Smooth muscle cell (in vitro differentiated cells): ENCODE measurements around the gene NT5M. TPM values are rescaled to one million over a fixed set of nuclear protein-coding genes. Genes with fewer than 3 reads are reported as not detected.
A peak's percentile ranks its signal among the peaks of the same experiment; 100 is the strongest.
"Not testable (repeated sequence)": the region's sequence is repeated elsewhere in the genome, so short reads cannot be mapped to it uniquely, and the experiment has no call there.

ENCODE experiments used
- DNase-seq: peaks from one replicate; lab custom pipeline; 2025; ENCODE audit not compliant: unreplicated experiment; lab: John Stamatoyannopoulos, UW
- H2AFZ ChIP-seq: fragments of 200-600 bp; sonication (generic); 2 replicates; pipeline ENCODE4 v1.6.0; 2016; ENCODE audit warnings: antibody characterized with exemption, low read depth, mild to moderate bottlenecking
- H3F3A ChIP-seq: fragments of 200-600 bp; sonication (generic); 2 replicates; pipeline ENCODE4 v1.6.0; 2017; ENCODE audit warnings: antibody characterized with exemption, low read depth
- H3K27ac ChIP-seq: fragments of 200-600 bp; sonication (generic); 2 replicates; pipeline ENCODE4 v1.5.1; 2016; ENCODE audit warnings: low read depth, mild to moderate bottlenecking
- H3K27me3 ChIP-seq: fragments of 200-600 bp; sonication (generic); 2 replicates; pipeline ENCODE4 v1.6.1; 2016; ENCODE audit warnings: low read depth, mild to moderate bottlenecking
- H3K36me3 ChIP-seq: fragments of 200-600 bp; sonication (generic); 2 replicates; pipeline ENCODE4 v1.5.1; 2016; ENCODE audit warnings: low read depth
- H3K4me1 ChIP-seq: fragments of 200-600 bp; sonication (generic); 2 replicates; pipeline ENCODE4 v1.5.1; 2016; ENCODE audit warnings: low read depth
- H3K4me2 ChIP-seq: fragments of 200-600 bp; sonication (generic); 2 replicates; pipeline ENCODE4 v1.6.0; 2016; ENCODE audit warnings: mild to moderate bottlenecking
- H3K4me3 ChIP-seq: fragments of 200-600 bp; sonication (generic); 2 replicates; pipeline ENCODE4 v1.5.1; 2016; ENCODE audit warnings: mild to moderate bottlenecking
- H3K79me2 ChIP-seq: fragments of 200-600 bp; sonication (generic); 2 replicates; pipeline ENCODE4 v1.6.0; 2016; ENCODE audit warnings: low read depth, mild to moderate bottlenecking
- H3K9ac ChIP-seq: fragments of 200-600 bp; sonication (generic); 2 replicates; pipeline ENCODE4 v1.6.0; 2016; ENCODE audit warnings: low read depth
- H3K9me3 ChIP-seq: fragments of 200-600 bp; sonication (generic); replicated peaks from 2 replicates; pipeline ENCODE4 v1.5.1; 2016; ENCODE audit warnings: low read depth
- H4K20me1 ChIP-seq: fragments of 200-600 bp; sonication (generic); 2 replicates; pipeline ENCODE4 v1.6.0; 2016; ENCODE audit warnings: low read depth
- CTCF ChIP-seq: fragments of 200-600 bp; sonication (generic); IDR thresholded peaks from 2 replicates; pipeline ENCODE4 v1.5.1; 2017; ENCODE audit warnings: borderline replicate concordance, mild to moderate bottlenecking, antibody characterized with exemption; ENCODE audit not compliant: insufficient read depth, poor library complexity, severe bottlenecking
- WGBS: methylation state at CpG from one replicate; pipeline ENCODE4 v1.1.7; 2016; ENCODE audit warnings: low lambda C conversion rate; 5-methylcytosine and 5-hydroxymethylcytosine counted together
- polyA plus RNA-seq: library from polyadenylated mRNA; unstranded; fragments of >200 nt; fragmentation: Nextera tagmentation; extraction: Ambion mirVana; gene quantifications from 2 replicates; pipeline ENCODE4 v1.2.1, GENCODE V29; 2016
- total RNA-seq: library from RNA; depleted of rRNA; stranded (reverse); fragments of >200 nt; gene quantifications from 2 replicates; pipeline ENCODE4 v1.2.3, GENCODE V29; 2014

NT5M gene
- total RNA-seq, result 2.5 and 4.5 TPM in 2 replicates
- polyA plus RNA-seq, result 6.1 and 7.5 TPM in 2 replicates

- H3K4me3 ChIP-seq, result peak within 1 kb of the TSS; percentile 59
- WGBS, result 4% methylated on average over 29 of the region's 107 CpGs
- H3K4me1 ChIP-seq, result no peaks in the 10 kb centered on the region
- H3K9ac ChIP-seq, result no peak within 1 kb of the TSS
- peak within 1 kb of the TSS; percentile 100 for H3K4me2 ChIP-seq
- peaks cover 5% of the 10 kb centered on the region for H3F3A ChIP-seq
- peak; percentile 40 for DNase-seq
- H2AFZ ChIP-seq, result peak within 1 kb of the TSS; percentile 89
- H3K27me3 ChIP-seq, result no peaks in the 10 kb centered on the region
- no peak within 1 kb of the TSS for H3K27ac ChIP-seq
- H4K20me1 ChIP-seq, result no peaks in the 10 kb centered on the region
- TF ChIP-seq CTCF, result no peak
- H3K36me3 ChIP-seq, result no peaks in the 10 kb centered on the region
- H3K79me2 ChIP-seq, result no peaks in the 10 kb centered on the region
- H3K9me3 ChIP-seq, result no peaks in the 10 kb centered on the region
Measured at GRCh38 chr17:17303010-17303846, at the start of gene NT5M. NT5M (plus strand) TSS chr17:17303373; CDS start chr17:17303551, 178 bp downstream.

- Histone ChIP-seq H3K9me3 (no peaks in the 10 kb centered on the region), H3F3A (no peaks in the 10 kb centered on the region), H3K4me3 (no peak overlapping the region), H3K36me3 (peaks cover 6% of the 10 kb centered on the region), H4K20me1 (no peaks in the 10 kb centered on the region), H3K9ac (no peak overlapping the region), H3K27ac (no peak overlapping the region), H3K79me2 (no peaks in the 10 kb centered on the region), H3K4me1 (no peaks in the 10 kb centered on the region), H2AFZ (no peak overlapping the region), H3K4me2 (no peak overlapping the region), H3K27me3 (no peaks in the 10 kb centered on the region)
- no peak for TF ChIP-seq CTCF
- 99% methylated on average over 3 of the region's 3 CpGs for WGBS
- no peak for DNase-seq
Measured at GRCh38 chr17:17253406-17253805, 49.8 kb upstream of the NT5M start.

- Histone ChIP-seq H2AFZ (no peak overlapping the region), H3K36me3 (peaks cover 10% of the 10 kb centered on the region), H3F3A (no peaks in the 10 kb centered on the region), H3K27ac (no peak overlapping the region), H4K20me1 (no peaks in the 10 kb centered on the region), H3K79me2 (no peaks in the 10 kb centered on the region), H3K4me2 (no peak overlapping the region), H3K9ac (no peak overlapping the region), H3K9me3 (no peaks in the 10 kb centered on the region), H3K27me3 (no peaks in the 10 kb centered on the region), H3K4me1 (no peaks in the 10 kb centered on the region), H3K4me3 (no peak overlapping the region)
- WGBS, result 74% methylated on average over 3 of the region's 3 CpGs
- no peak for TF ChIP-seq CTCF
- no peak for DNase-seq
Measured at GRCh38 chr17:17254036-17254435, 49.1 kb upstream of the NT5M start.

- H3K36me3 ChIP-seq, result peaks cover 16% of the 10 kb centered on the region
- H3K4me1 ChIP-seq, H3K4me2 ChIP-seq, H3K27me3 ChIP-seq, H3K4me3 ChIP-seq, H3F3A ChIP-seq, H3K79me2 ChIP-seq, H3K9ac ChIP-seq, H3K9me3 ChIP-seq, H4K20me1 ChIP-seq, H3K27ac ChIP-seq, DNase-seq, H2AFZ ChIP-seq: not testable (repeated sequence)
- WGBS, result 95% methylated on average over 11 of the region's 11 CpGs
Measured at GRCh38 chr17:17255689-17256088, 47.5 kb upstream of the NT5M start.
